GM12878 (cell line): ENCODE measurements around the gene GPRIN2. TPM values are rescaled to one million over a fixed set of nuclear protein-coding genes. Genes with fewer than 3 reads are reported as not detected.

Source experiments
- ATAC-seq: fragments of 200-7000 bp; cut with Tn5 transposase; 3 replicates; pipeline ENCODE4 v1.9.1; 2020; ENCODE audit warnings: mild to moderate bottlenecking, moderate library complexity
- BruUV-seq: library from RNA; stranded (reverse); fragments of 400-500 nt; replicated peaks from 2 replicates; lab custom pipeline; 2021; lab: Mats Ljungman, UMichigan
- CTCF ChIA-PET: fragments of 300-600 bp; sonication (Branson Sonifier 250); formaldehyde crosslinking; extraction: SDS; loops from one replicate; lab custom pipeline; 2021; ENCODE audit warnings: inconsistent platforms; lab: Yijun Ruan, JAX
- POLR2A ChIA-PET: fragments of 350-600 bp; formaldehyde crosslinking; extraction: SDS; loops from one replicate; lab custom pipeline; 2021; ENCODE audit warnings: inconsistent platforms; lab: Charles Lee
- RAD21 ChIA-PET: fragments of 300-600 bp; sonication (Branson Sonifier 250); formaldehyde crosslinking; loops from one replicate; lab custom pipeline; 2023; ENCODE audit warnings: antibody characterized with exemption; ENCODE audit not compliant: unreplicated experiment; lab: Charles Lee
- SMC1A ChIA-PET: fragments of 300-600 bp; sonication (Branson Sonifier 250); formaldehyde crosslinking; loops from one replicate; lab custom pipeline; 2023; ENCODE audit not compliant: unreplicated experiment, uncharacterized antibody; lab: Charles Lee
- DNase-seq: peaks from one replicate; pipeline ENCODE4 v3.0.0-alpha.2; 2011; ENCODE audit warnings: low read depth, low spot score
- FAIRE-seq: peaks from 3 replicates; lab custom pipeline; 2011; peaks lifted over from hg19 to GRCh38; lab: Jason Lieb, UNC
- H2AFZ ChIP-seq: 2 replicates; pipeline ENCODE4 v1.6.0; 2011; ENCODE audit warnings: low read depth, low read length, control low read depth; ENCODE audit not compliant: control insufficient read depth
- H3K27ac ChIP-seq: 2 replicates; pipeline ENCODE4 v1.5.1; 2011; ENCODE audit warnings: control low read depth; ENCODE audit not compliant: control insufficient read depth, insufficient read depth
- H3K27me3 ChIP-seq, 2 experiments: replicated peaks in 1 of 2; 2 replicates each; pipeline versions ENCODE4 v1.6.0 to v1.6.1; 2011; ENCODE audit warnings: low read length in 1 of 2; ENCODE audit not compliant: control insufficient read depth in 2 of 2, insufficient read depth in 2 of 2
- H3K36me3 ChIP-seq, 2 experiments: 2 replicates each; pipeline ENCODE4 v1.5.1; 2011; ENCODE audit warnings: low read length in 1 of 2; ENCODE audit not compliant: control insufficient read depth in 2 of 2, insufficient read depth in 2 of 2
- H3K4me1 ChIP-seq: 2 replicates; pipeline ENCODE4 v1.6.1; 2011; ENCODE audit warnings: mild to moderate bottlenecking, low read length, moderate library complexity, mixed read lengths; ENCODE audit not compliant: control insufficient read depth, insufficient read depth
- H3K4me2 ChIP-seq: 2 replicates; pipeline ENCODE4 v1.6.0; 2011; ENCODE audit warnings: control low read depth; ENCODE audit not compliant: control insufficient read depth, insufficient read depth
- H3K4me3 ChIP-seq: fragments of 200-600 bp; sonication (generic); 2 replicates; pipeline ENCODE4 v1.5.1; 2016
- H3K79me2 ChIP-seq: 2 replicates; pipeline ENCODE4 v1.6.0; 2011; ENCODE audit warnings: low read length; ENCODE audit not compliant: control insufficient read depth, insufficient read depth
- H3K9ac ChIP-seq: 2 replicates; pipeline ENCODE4 v1.8.0; 2011; ENCODE audit warnings: low read length, control low read depth, mixed read lengths; ENCODE audit not compliant: control insufficient read depth, insufficient read depth
- H3K9me3 ChIP-seq: replicated peaks from 3 replicates; pipeline ENCODE4 v1.5.1; 2011; ENCODE audit warnings: mild to moderate bottlenecking, low read length; ENCODE audit not compliant: control insufficient read depth, insufficient read depth
- H4K20me1 ChIP-seq: 2 replicates; pipeline ENCODE4 v1.6.0; 2011; ENCODE audit not compliant: control insufficient read depth, insufficient read depth
- EED ChIP-seq: sonication (generic); IDR thresholded peaks from 2 replicates; pipeline ENCODE4 v1.6.1; 2016; ENCODE audit warnings: antibody characterized with exemption, low read depth
- NFXL1 ChIP-seq: fragments of 450-650 bp; IDR thresholded peaks from 2 replicates; pipeline ENCODE4 v1.6.1; 2017; ENCODE audit warnings: antibody characterized with exemption, mild to moderate bottlenecking, borderline replicate concordance
- REST ChIP-seq: IDR thresholded peaks from 2 replicates; pipeline ENCODE4 v1.6.1; 2012; ENCODE audit warnings: mild to moderate bottlenecking, low read depth, low read length
- SMAD1 ChIP-seq: fragments of 450-650 bp; IDR thresholded peaks from 2 replicates; pipeline ENCODE4 v1.6.1; 2018; ENCODE audit warnings: mild to moderate bottlenecking, low read depth; ENCODE audit not compliant: partially characterized antibody
- SP1 ChIP-seq: IDR thresholded peaks from one replicate; pipeline ENCODE4 v1.6.1; 2011; ENCODE audit warnings: low read depth, low read length
- SPI1 ChIP-seq: IDR thresholded peaks from 2 replicates; pipeline ENCODE4 v1.6.1; 2011; ENCODE audit warnings: low read depth, mild to moderate bottlenecking, low read length, moderate library complexity, borderline replicate concordance; ENCODE audit not compliant: insufficient read depth
- SREBF1 ChIP-seq: IDR thresholded peaks from 2 replicates; pipeline ENCODE4 v1.6.1; 2012; ENCODE audit warnings: mild to moderate bottlenecking, low read length
- STAT1 ChIP-seq: fragments of 450-650 bp; conservative IDR thresholded peaks from 2 replicates; pipeline ENCODE4 v1.6.1; 2014; ENCODE audit warnings: antibody characterized with exemption, mild to moderate bottlenecking
- USF1 ChIP-seq: IDR thresholded peaks from 2 replicates; pipeline ENCODE4 v1.6.1; 2011; ENCODE audit warnings: borderline replicate concordance, low read depth, mild to moderate bottlenecking, moderate library complexity, mixed read lengths, low read length; ENCODE audit not compliant: insufficient read depth; ENCODE audit errors: extremely low read length
- ZNF274 ChIP-seq: IDR thresholded peaks from one replicate; pipeline ENCODE4 v1.8.0; 2011; ENCODE audit not compliant: insufficient read length, insufficient read depth
- ZNF622 ChIP-seq: fragments of 450-650 bp; IDR thresholded peaks from 2 replicates; pipeline ENCODE4 v1.6.1; 2017; ENCODE audit warnings: mild to moderate bottlenecking, inconsistent platforms
- WGBS: methylation state at CpG from one replicate; pipeline ENCODE4 v1.1.6; 2016; ENCODE audit warnings: low lambda C conversion rate; ENCODE audit not compliant: insufficient replicate concordance, insufficient coverage; ENCODE audit errors: missing lambda C conversion rate; 5-methylcytosine and 5-hydroxymethylcytosine counted together
- in situ Hi-C: fragments of 300-500 bp; cut with MboI; formaldehyde crosslinking; loops from 9 replicates; pipeline ENCODE4 v1.14.3; 2018; ENCODE audit warnings: mixed read lengths
- intact Hi-C: fragments of 100-400 bp; cut with micrococcal nuclease; formaldehyde crosslinking; loops from one replicate; pipeline ENCODE4 v1.14.2; 2022; ENCODE audit not compliant: unreplicated experiment
- polyA plus RNA-seq, 11 experiments: library from polyadenylated mRNA; depleted of rRNA in 4 of 11; unstranded in 6 of 11; stranded (reverse) in 5 of 11; fragments of >200 nt; fragmentation: Nextera tagmentation in 4 of 11; fragmentation: Illumina TruSeq in 1 of 11; extraction: Ambion mirVana in 4 of 11; extraction: Trizol in 1 of 11; gene quantifications; 1 replicate in 1 of 11; 2 replicates in 10 of 11; pipeline versions ENCODE4 v1.2.1 to v1.2.3, GENCODE V29; 2011 to 2016; ENCODE audit warnings: inconsistent platforms in 2 of 11, missing spikeins in 2 of 11, low read depth in 1 of 11
- total RNA-seq, 4 experiments: library from RNA; depleted of rRNA in 3 of 4; stranded (reverse); fragments of >200 nt in 3 of 4; fragmentation: Illumina TruSeq in 1 of 4; extraction: Trizol in 1 of 4; gene quantifications; 2 replicates each; pipeline versions ENCODE4 v1.2.1 to v1.2.3, GENCODE V29; 2013 to 2021
- TF ChIP-seq, protein P1 (sequence below): fragments of 450-650 bp; conservative IDR thresholded peaks from 2 replicates; pipeline ENCODE4 v1.6.1; 2017; ENCODE audit warnings: mild to moderate bottlenecking, moderate library complexity
- TF ChIP-seq, protein P2 (sequence below): fragments of 450-650 bp; IDR thresholded peaks from 2 replicates; pipeline ENCODE4 v1.6.1; 2017; ENCODE audit warnings: mild to moderate bottlenecking, low read depth, inconsistent platforms; ENCODE audit not compliant: poor library complexity, severe bottlenecking

GPRIN2 gene
- total and polyA plus RNA-seq, 10 of the 15 experiments (the other 5 are each of a cell fraction or from before 2014, with no cell fraction given), result 0.13 TPM; not detected in 9

DNA sequence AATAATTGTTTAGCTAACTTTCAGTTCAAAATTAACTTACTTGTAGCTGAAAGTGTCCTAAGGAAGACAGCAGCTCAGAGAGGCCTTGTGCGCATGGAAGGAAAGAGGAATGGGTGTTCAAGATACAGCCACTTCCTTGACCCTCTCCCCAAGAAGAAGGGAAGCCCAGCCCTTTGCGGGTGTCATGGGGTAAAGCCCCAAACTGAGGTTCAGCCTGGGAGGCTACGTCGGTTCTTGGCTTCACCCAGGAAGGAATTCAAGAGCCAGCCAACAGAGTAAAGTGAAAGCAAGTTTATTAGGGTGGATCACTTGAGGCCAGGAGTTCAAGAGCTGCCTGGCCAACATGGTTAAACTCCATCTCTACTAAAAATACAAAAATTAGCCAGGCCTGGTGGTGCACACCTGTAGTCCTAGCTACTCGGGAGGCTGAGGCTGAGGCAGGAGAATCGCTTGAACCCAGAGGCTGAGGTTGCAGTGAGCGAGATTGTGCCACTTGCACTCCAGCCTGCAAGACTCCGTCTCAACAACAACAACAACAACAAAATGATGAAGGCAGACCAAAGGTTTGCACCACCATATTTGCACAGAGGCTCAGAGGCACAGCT, 15.9 kb downstream of the GPRIN2 start:
- H3K4me1 ChIP-seq, result no peaks in the 10 kb centered on the region
- H3K9ac ChIP-seq, result no peak overlapping the region
- SMC1A ChIA-PET, result no interaction called here
- ATAC-seq (no peak), FAIRE-seq (no peak), DNase-seq (no peak)
- POLR2A ChIA-PET, result no interaction called here
- no peak overlapping the region for H2AFZ ChIP-seq
- BruUV-seq, result no TSS peak
- no peaks in the 10 kb centered on the region for H3K36me3 ChIP-seq
- RAD21 ChIA-PET, result no interaction called here
- WGBS, result 62% methylated on average over 8 of the region's 8 CpGs
- H3K4me3 ChIP-seq, result no peak overlapping the region
- in situ Hi-C loops, result no loop called here
- H4K20me1 ChIP-seq, result no peaks in the 10 kb centered on the region
- CTCF ChIA-PET, result no interaction called here
- H3K27ac ChIP-seq, result no peak overlapping the region
- H3K4me2 ChIP-seq, result no peak overlapping the region
- H3K9me3 ChIP-seq, result no peaks in the 10 kb centered on the region
- intact Hi-C loops, result no loop called here
- peaks cover 0 to 5% of the 10 kb centered on the region in 2 experiments; a peak in 1 of 4 replicates for H3K27me3 ChIP-seq
- no peaks in the 10 kb centered on the region for H3K79me2 ChIP-seq
- TF ChIP-seq SP1, result no peak
- TF ChIP-seq, protein P1, sequence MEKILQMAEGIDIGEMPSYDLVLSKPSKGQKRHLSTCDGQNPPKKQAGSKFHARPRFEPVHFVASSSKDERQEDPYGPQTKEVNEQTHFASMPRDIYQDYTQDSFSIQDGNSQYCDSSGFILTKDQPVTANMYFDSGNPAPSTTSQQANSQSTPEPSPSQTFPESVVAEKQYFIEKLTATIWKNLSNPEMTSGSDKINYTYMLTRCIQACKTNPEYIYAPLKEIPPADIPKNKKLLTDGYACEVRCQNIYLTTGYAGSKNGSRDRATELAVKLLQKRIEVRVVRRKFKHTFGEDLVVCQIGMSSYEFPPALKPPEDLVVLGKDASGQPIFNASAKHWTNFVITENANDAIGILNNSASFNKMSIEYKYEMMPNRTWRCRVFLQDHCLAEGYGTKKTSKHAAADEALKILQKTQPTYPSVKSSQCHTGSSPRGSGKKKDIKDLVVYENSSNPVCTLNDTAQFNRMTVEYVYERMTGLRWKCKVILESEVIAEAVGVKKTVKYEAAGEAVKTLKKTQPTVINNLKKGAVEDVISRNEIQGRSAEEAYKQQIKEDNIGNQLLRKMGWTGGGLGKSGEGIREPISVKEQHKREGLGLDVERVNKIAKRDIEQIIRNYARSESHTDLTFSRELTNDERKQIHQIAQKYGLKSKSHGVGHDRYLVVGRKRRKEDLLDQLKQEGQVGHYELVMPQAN, result no peak
- TF ChIP-seq USF1, result no peak
- no peak for TF ChIP-seq NFXL1
- TF ChIP-seq SPI1, result no peak
- no peak for TF ChIP-seq EED
- TF ChIP-seq REST, result no peak
- TF ChIP-seq STAT1, result no peak
- no peak for TF ChIP-seq SREBF1
- TF ChIP-seq, protein P2, sequence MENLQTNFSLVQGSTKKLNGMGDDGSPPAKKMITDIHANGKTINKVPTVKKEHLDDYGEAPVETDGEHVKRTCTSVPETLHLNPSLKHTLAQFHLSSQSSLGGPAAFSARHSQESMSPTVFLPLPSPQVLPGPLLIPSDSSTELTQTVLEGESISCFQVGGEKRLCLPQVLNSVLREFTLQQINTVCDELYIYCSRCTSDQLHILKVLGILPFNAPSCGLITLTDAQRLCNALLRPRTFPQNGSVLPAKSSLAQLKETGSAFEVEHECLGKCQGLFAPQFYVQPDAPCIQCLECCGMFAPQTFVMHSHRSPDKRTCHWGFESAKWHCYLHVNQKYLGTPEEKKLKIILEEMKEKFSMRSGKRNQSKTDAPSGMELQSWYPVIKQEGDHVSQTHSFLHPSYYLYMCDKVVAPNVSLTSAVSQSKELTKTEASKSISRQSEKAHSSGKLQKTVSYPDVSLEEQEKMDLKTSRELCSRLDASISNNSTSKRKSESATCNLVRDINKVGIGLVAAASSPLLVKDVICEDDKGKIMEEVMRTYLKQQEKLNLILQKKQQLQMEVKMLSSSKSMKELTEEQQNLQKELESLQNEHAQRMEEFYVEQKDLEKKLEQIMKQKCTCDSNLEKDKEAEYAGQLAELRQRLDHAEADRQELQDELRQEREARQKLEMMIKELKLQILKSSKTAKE, result no peak
- no peak for TF ChIP-seq ZNF274
- TF ChIP-seq ZNF622, result no peak
- no peak for TF ChIP-seq SMAD1
